ENCODE results near the gene RDH13. TPM values are rescaled to one million over a fixed set of nuclear protein-coding genes. Genes with fewer than 3 reads are reported as not detected.

The RDH13 gene
- total and polyA plus RNA-seq, 10 of the 15 experiments (the other 5 are each of a cell fraction or from before 2014, with no cell fraction given): 1.3 to 11.6 (median 8.9) TPM

- Histone ChIP-seq H3K79me2 (ENCODE audit: control insufficient read depth, insufficient read depth, low read length) (no peaks in the 10 kb centered on the region), H3K9me3 (replicated peaks; ENCODE audit: control insufficient read depth, insufficient read depth, low read length) (no peaks in the 10 kb centered on the region), H3K27ac (ENCODE audit: control insufficient read depth, insufficient read depth) (no peak overlapping the region), H3K27me3 (replicated peaks in 1 of 2; ENCODE audit: control insufficient read depth in 2 of 2, insufficient read depth in 2 of 2, low read length in 1 of 2) (no peaks in the 10 kb centered on the region), H4K20me1 (ENCODE audit: control insufficient read depth, insufficient read depth) (no peaks in the 10 kb centered on the region), H3K36me3 (ENCODE audit: control insufficient read depth in 2 of 2, insufficient read depth in 2 of 2, low read length in 1 of 2) (no peaks in the 10 kb centered on the region), H3K4me3 (no peak overlapping the region), H3K4me1 (ENCODE audit: control insufficient read depth, insufficient read depth, low read length) (no peaks in the 10 kb centered on the region), H3K4me2 (ENCODE audit: control insufficient read depth, insufficient read depth) (no peak overlapping the region), H3K9ac (ENCODE audit: control insufficient read depth, insufficient read depth, low read length) (no peak overlapping the region), H2AFZ (ENCODE audit: control insufficient read depth, low read depth, low read length) (no peak overlapping the region)
- DNase-seq (ENCODE audit: low read depth, low spot score) (no peak), FAIRE-seq (no peak), ATAC-seq (no peak)
- in situ Hi-C loops (cut with MboI): no loop called here
- ChIA-PET SMC1A (ENCODE audit: uncharacterized antibody, unreplicated experiment) (no interaction called here), CTCF (no interaction called here), RAD21 (ENCODE audit: unreplicated experiment) (no interaction called here), POLR2A (no interaction called here)
- BruUV-seq (replicated peaks): no TSS peak
- intact Hi-C loops (cut with micrococcal nuclease; ENCODE audit: unreplicated experiment): no loop called here
- 71% methylated on average over 22 of the region's 22 CpGs for WGBS (ENCODE audit: insufficient coverage, insufficient replicate concordance, low lambda C conversion rate, missing lambda C conversion rate)
- TF ChIP-seq ZNF274 (IDR thresholded peaks at IDR 0.05; ENCODE audit: insufficient read depth, insufficient read length) (no peak), NR2F1 (conservative IDR thresholded peaks at IDR 0.05) (no peak), ZBED1 (IDR thresholded peaks at IDR 0.05; ENCODE audit: borderline replicate concordance) (no peak), RFX5 (IDR thresholded peaks at IDR 0.05; ENCODE audit: low read depth, low read length) (no peak), RAD51 (IDR thresholded peaks at IDR 0.05) (no peak)
Observed at GRCh38 chr19:55014714-55015113, 48.2 kb downstream of the RDH13 start.

- H3K4me1 ChIP-seq (ENCODE audit: control insufficient read depth, insufficient read depth, low read length): no peaks in the 10 kb centered on the region
- no TSS peak for BruUV-seq (replicated peaks)
- no peaks in the 10 kb centered on the region for H4K20me1 ChIP-seq (ENCODE audit: control insufficient read depth, insufficient read depth)
- H3K4me3 ChIP-seq: no peak overlapping the region
- FAIRE-seq (no peak), DNase-seq (ENCODE audit: low read depth, low spot score) (no peak), ATAC-seq (no peak)
- ChIA-PET RAD21 (ENCODE audit: unreplicated experiment) (no interaction called here), CTCF (no interaction called here), POLR2A (no interaction called here), SMC1A (ENCODE audit: uncharacterized antibody, unreplicated experiment) (no interaction called here)
- WGBS (ENCODE audit: insufficient coverage, insufficient replicate concordance, low lambda C conversion rate, missing lambda C conversion rate): 41% methylated on average over 5 of the region's 5 CpGs
- H3K36me3 ChIP-seq (ENCODE audit: control insufficient read depth in 2 of 2, insufficient read depth in 2 of 2, low read length in 1 of 2): no peaks in the 10 kb centered on the region
- H3K79me2 ChIP-seq (ENCODE audit: control insufficient read depth, insufficient read depth, low read length): no peaks in the 10 kb centered on the region
- no peaks in the 10 kb centered on the region for H3K27me3 ChIP-seq (replicated peaks in 1 of 2; ENCODE audit: control insufficient read depth in 2 of 2, insufficient read depth in 2 of 2, low read length in 1 of 2)
- no peak overlapping the region for H2AFZ ChIP-seq (ENCODE audit: control insufficient read depth, low read depth, low read length)
- TF ChIP-seq CREM (IDR thresholded peaks at IDR 0.05; ENCODE audit: low read depth) (no peak), NKRF (conservative IDR thresholded peaks at IDR 0.05) (no peak), PAX8 (IDR thresholded peaks at IDR 0.05) (no peak), WRNIP1 (IDR thresholded peaks at IDR 0.05; ENCODE audit: borderline replicate concordance, low read depth, low read length) (no peak), PKNOX1 (IDR thresholded peaks at IDR 0.05) (no peak), RUNX3 (IDR thresholded peaks at IDR 0.05; ENCODE audit: low read length) (no peak)
- H3K27ac ChIP-seq (ENCODE audit: control insufficient read depth, insufficient read depth): no peak overlapping the region
- in situ Hi-C loops (cut with MboI): no loop called here
- H3K9me3 ChIP-seq (replicated peaks; ENCODE audit: control insufficient read depth, insufficient read depth, low read length): no peaks in the 10 kb centered on the region
- H3K9ac ChIP-seq (ENCODE audit: control insufficient read depth, insufficient read depth, low read length): no peak overlapping the region
- no peak overlapping the region for H3K4me2 ChIP-seq (ENCODE audit: control insufficient read depth, insufficient read depth)
- intact Hi-C loops (cut with micrococcal nuclease; ENCODE audit: unreplicated experiment): no loop called here
Observed at GRCh38 chr19:55013596-55013995, 49.4 kb downstream of the RDH13 start.

All from GM12878 (cell line).